Subcutaneous abdominal adipose tissue (tissue), 5 donors: Measurements from ENCODE around the gene PLA2G15.

ENCODE experiments used
- H3K27ac ChIP-seq: one replicate; pipeline ENCODE4 v1.7.0; 2013; ENCODE audit warnings: low read depth, mild to moderate bottlenecking, inconsistent platforms, low read length, moderate library complexity
- H3K27me3 ChIP-seq, 5 donors: one replicate each; pipeline ENCODE4 v1.7.0; 2013; ENCODE audit warnings: low read length in 5 of 5, inconsistent platforms in 1 of 5; ENCODE audit not compliant: control insufficient read depth in 5 of 5, insufficient read depth in 4 of 5
- H3K36me3 ChIP-seq, 5 donors: one replicate each; pipeline ENCODE4 v1.7.0; 2013; ENCODE audit warnings: low read length in 5 of 5; ENCODE audit not compliant: control insufficient read depth in 5 of 5, insufficient read depth in 5 of 5
- H3K4me1 ChIP-seq, 5 donors: one replicate each; pipeline ENCODE4 v1.7.0; 2013; ENCODE audit warnings: low read length in 5 of 5, mild to moderate bottlenecking in 3 of 5, moderate library complexity in 1 of 5; ENCODE audit not compliant: control insufficient read depth in 5 of 5, insufficient read depth in 5 of 5
- H3K4me3 ChIP-seq, 5 donors: one replicate each; pipeline ENCODE4 v1.7.0; 2013; ENCODE audit warnings: low read length in 5 of 5, low read depth in 1 of 5
- H3K9ac ChIP-seq, 5 donors: one replicate each; pipeline ENCODE4 v1.7.0; 2013; ENCODE audit warnings: low read length in 5 of 5, mild to moderate bottlenecking in 4 of 5, moderate library complexity in 3 of 5
- H3K9me3 ChIP-seq, 5 donors: one replicate each; pipeline ENCODE4 v1.7.0; 2013; ENCODE audit warnings: low read length in 5 of 5; ENCODE audit not compliant: control insufficient read depth in 5 of 5
- donor health status: healthy.
- donor health status: healthy.
- donor health status: healthy.
- donor health status: healthy.
- donor health status: healthy.

PLA2G15 gene

DNA sequence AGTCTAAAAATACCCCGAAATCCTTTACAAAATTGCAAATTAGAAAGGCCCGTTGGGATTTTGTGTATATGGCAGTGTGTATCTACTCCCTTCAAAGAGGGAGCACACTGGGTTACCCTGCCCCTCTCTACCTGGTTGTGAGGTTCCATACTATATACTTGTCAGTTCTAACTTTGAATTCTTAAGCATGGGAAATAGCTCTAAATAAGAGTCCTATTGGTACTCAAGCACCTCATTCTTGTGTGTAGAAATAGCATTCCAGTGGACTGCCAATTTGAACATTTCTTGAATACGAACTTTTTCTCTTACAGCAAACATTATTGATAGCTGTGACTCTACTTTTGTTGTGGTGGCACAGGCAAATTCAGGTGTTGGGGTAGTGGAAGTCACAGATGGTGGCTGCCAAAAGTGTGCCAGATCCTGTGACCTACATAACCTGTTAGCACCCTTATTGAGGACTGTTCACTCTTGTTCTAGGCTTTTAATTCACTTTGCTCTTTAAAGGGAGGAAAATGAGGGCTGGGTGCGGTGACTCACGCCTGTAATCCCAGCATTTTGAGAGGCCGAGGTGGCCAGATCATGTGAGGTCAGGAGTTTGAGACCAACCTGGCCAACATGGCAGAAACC, 25.3 kb upstream of the PLA2G15 start:
- Histone ChIP-seq H3K9ac (no peak overlapping the region), H3K27me3 (no peaks in the 10 kb centered on the region), H3K4me3 (no peak overlapping the region), H3K9me3 (no peaks in the 10 kb centered on the region), H3K36me3 (peaks cover 0 to 19% (median 0%) of the 10 kb centered on the region in 5 donors), H3K27ac (no peak overlapping the region), H3K4me1 (peaks cover 0 to 7% (median 6%) of the 10 kb centered on the region in 5 donors)

DNA sequence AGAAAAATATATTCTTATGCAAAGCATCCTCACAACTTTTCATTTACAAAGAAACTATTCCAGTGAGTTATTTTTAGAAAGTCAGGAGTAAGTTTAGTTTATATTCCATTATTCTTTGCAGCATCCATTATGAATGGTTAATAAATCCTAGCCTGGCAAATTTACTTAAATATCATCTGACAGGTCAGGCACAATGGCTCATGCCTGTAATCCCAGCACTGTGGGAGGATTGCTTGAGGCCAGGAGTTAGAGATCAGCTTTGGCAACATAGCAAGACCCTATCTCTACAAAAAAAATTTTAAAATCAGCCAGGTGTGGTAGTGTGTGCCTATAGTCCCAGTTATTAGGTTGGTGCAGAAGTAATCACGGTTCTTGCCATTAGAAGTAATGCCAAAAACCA, 22.1 kb upstream of the PLA2G15 start:
- no peak overlapping the region for H3K27ac ChIP-seq
- H3K9me3 ChIP-seq, result no peaks in the 10 kb centered on the region
- no peak overlapping the region for H3K4me3 ChIP-seq
- H3K27me3 ChIP-seq, result no peaks in the 10 kb centered on the region
- H3K9ac ChIP-seq, result no peak overlapping the region
- peaks cover 0 to 6% (median 5%) of the 10 kb centered on the region in 5 donors for H3K4me1 ChIP-seq
- H3K36me3 ChIP-seq, result peaks cover 3 to 27% (median 9%) of the 10 kb centered on the region in 5 donors

DNA sequence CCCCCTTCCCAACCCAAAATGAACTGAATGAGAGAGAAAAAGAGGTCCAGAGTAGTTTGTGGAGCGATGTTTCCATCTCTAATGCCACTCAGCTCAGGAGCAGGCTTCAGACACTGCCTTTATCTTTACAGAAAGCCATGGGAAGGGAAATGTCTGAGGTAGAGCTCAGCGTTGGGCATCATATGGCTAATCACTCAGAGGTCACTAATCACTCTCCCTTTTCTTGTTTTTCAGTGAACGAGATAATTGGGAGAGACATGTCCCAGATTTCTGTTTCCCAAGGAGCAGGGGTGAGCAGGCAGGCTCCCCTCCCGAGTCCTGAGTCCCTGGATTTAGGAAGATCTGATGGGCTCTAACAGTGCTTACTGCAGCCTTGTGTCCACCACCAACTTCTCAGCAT, 19.1 kb upstream of the PLA2G15 start:
- Histone ChIP-seq H3K9me3 (no peaks in the 10 kb centered on the region), H3K36me3 (peaks cover 3 to 31% (median 15%) of the 10 kb centered on the region in 5 donors), H3K27me3 (no peaks in the 10 kb centered on the region), H3K4me1 (peaks cover 0 to 15% (median 11%) of the 10 kb centered on the region in 5 donors), H3K9ac (no peak overlapping the region), H3K4me3 (no peak overlapping the region), H3K27ac (no peak overlapping the region)

DNA sequence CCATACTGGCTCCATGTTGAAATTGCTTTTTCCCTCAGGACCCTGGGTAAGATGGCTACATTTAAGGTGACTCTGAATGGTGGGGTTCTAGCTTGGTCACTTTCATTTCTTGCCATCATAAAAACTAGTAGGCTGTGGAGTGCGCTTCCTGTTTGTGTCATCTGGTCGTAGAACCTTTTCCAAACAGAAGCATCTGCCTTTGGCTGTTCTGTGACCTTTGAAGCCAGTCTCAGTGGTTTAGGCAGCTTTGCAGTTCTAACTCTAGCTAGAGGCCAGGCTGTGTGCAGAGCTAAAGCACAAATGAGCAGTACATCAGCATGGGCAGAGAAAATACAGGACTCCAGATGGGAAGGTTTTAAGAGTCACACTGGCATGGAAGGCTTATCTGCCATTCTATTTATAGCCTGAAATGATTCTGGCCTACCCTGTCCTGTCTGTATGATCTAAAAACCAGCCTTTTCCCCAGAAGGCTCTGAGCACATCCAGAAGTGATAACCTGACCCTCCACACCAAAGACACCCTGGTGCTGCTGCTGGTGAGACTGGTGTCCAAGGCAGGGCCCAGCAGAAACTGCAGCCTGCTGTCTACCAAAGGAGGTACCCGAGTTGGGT, 17.9 kb upstream of the PLA2G15 start:
- Histone ChIP-seq H3K4me1 (peaks cover 0 to 15% (median 11%) of the 10 kb centered on the region in 5 donors), H3K36me3 (peaks cover 3 to 35% (median 12%) of the 10 kb centered on the region in 5 donors), H3K4me3 (no peak overlapping the region), H3K9me3 (no peaks in the 10 kb centered on the region), H3K27ac (no peak overlapping the region), H3K9ac (peak overlapping the region in 1 of 5 donors; percentile 13), H3K27me3 (no peaks in the 10 kb centered on the region)

DNA sequence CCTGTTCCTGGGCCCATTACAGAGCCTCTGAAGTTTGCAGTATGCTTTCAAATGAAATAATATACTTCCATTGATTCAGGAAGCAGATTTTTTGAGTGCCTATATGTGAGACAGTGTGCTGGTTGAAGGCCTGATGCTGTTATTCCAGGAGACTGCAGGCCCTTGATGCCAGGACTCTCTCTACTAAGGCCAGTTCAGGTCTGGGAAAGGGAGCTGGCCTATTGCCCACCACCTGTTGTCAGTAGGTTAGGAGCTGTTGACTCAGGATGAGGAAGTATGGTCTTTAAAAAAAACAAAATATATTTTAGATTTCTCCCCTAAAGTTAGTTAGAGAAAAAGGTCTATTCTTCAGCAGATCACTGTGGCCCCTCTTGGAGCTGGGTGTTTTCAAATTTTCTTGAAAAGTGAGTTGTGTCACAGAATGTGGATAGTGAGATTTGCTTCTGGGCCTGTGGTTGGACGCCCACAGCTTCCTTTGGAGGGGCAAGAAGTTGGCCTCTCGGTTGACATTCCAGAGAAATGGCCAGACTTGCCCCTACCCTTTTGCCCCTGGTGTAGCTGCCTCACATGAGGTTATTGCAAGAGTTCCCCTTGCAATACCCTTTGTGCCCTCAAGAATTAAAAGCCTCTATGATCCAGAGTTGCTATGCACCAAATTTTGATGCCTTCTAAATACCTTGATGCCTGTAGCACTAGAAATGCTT, 17.2 kb upstream of the PLA2G15 start:
- H3K27ac ChIP-seq, result no peak overlapping the region
- no peak overlapping the region for H3K4me3 ChIP-seq
- H3K27me3 ChIP-seq, result no peaks in the 10 kb centered on the region
- peaks cover 0 to 15% (median 11%) of the 10 kb centered on the region in 5 donors for H3K4me1 ChIP-seq
- H3K9me3 ChIP-seq, result no peaks in the 10 kb centered on the region
- no peak overlapping the region for H3K9ac ChIP-seq
- peaks cover 3 to 36% (median 12%) of the 10 kb centered on the region in 5 donors for H3K36me3 ChIP-seq

DNA sequence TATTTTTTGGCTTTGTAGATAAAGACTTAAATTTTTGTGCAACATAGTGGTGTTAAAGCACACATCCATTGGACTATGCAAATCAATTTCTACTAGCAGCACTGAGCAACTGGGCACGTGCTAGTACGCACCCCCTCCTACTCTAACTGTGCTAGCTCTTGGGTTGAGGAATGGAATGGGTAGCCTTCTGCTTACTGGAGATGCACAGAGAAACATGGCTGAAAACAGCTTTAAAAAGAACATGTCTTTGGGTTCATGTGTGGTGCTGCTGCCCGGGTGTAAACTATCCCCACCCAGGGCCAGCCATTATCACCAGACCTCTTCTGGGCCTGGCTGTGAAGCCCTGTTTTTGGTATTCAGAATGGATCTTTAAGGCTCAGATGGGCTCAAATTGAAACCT, 16.5 kb upstream of the PLA2G15 start:
- Histone ChIP-seq H3K4me3 (no peak overlapping the region), H3K4me1 (peaks cover 0 to 15% (median 11%) of the 10 kb centered on the region in 5 donors), H3K27me3 (no peaks in the 10 kb centered on the region), H3K27ac (no peak overlapping the region), H3K9ac (peak overlapping the region in 1 of 5 donors; percentile 28), H3K9me3 (no peaks in the 10 kb centered on the region), H3K36me3 (peaks cover 3 to 36% (median 12%) of the 10 kb centered on the region in 5 donors)

DNA sequence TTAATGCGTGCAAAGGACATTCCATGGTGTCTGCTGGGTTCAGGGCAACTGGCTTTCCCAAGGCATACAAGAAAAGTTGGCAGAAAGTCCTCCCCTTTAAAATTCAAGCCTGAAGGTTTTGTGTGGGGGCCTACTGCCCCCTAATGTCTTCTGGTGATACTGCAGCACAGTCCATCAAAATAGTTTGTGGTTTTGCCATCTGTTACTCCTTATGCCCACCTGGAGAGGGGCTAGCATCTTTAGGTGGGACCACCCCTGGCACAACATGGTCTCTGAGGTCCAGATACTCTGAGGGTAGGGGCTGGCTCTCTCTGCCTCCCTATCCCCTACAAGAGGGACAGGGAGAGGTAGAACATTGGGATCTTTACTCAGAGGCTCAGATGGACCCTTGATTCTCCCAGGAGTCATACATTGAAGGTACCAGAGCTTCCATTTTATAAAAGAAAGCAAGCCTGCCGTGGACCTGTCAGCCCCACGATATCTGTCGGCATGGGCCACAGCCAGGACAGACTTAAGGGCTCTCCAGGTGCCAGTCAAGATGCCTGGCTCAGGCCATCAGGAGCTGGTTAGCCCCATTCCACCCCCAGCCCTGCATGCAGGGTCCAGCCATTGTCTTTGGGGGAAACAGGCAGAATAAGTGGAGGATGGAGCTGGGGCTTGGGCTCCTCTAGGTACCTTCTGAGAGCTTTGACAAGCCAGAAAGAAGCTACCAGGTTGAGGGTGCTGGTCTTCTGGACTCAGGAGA, 15.6 kb upstream of the PLA2G15 start:
- H3K4me3 ChIP-seq, result no peak overlapping the region
- peaks cover 0 to 23% (median 18%) of the 10 kb centered on the region in 5 donors for H3K4me1 ChIP-seq
- H3K27me3 ChIP-seq, result no peaks in the 10 kb centered on the region
- no peaks in the 10 kb centered on the region for H3K9me3 ChIP-seq
- no peak overlapping the region for H3K9ac ChIP-seq
- H3K27ac ChIP-seq, result no peak overlapping the region
- H3K36me3 ChIP-seq, result peaks cover 3 to 36% (median 12%) of the 10 kb centered on the region in 5 donors

DNA sequence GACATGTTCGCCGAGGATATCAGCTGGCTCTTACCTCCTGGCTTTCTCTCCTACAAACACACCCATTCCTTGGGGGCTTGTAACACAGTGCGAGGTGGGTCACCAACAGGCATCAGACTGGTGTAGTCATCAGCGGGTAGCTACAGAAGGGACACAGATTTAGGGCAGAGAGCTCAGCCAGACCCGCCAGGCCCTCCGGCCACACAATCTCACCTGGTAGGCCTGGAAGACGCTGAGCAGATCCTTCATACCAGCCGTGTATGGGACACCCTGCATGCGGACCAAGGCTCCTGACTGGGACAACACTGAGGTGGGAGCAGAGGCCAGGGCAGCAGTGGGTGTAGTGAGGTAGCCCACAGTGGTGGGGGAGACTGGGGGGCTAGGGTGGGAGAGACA, 15.0 kb upstream of the PLA2G15 start:
- Histone ChIP-seq H3K4me1 (peaks cover 0 to 29% (median 24%) of the 10 kb centered on the region in 5 donors), H3K27me3 (no peaks in the 10 kb centered on the region), H3K4me3 (no peak overlapping the region), H3K9ac (no peak overlapping the region), H3K9me3 (no peaks in the 10 kb centered on the region), H3K27ac (no peak overlapping the region), H3K36me3 (peaks cover 3 to 36% (median 12%) of the 10 kb centered on the region in 5 donors)

DNA sequence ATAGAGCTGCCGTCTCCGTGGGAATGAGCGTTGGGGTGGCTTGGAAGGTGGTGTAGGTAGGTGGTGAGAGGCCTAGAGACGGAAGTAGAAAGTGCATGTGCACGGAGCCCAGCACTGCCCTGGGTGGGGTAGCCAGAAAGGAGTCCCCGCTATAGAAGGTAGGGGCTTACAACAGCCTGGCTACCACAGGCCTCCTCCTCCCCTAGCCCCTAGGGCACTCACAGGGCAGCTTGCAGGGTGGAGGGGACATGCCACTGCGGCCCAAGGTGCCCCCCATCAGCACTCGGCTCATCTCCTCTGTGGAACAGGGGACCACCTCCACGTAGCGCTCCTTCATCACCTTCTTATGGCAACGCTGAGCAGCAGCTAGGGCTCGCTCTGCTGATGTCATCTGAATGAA, 14.2 kb upstream of the PLA2G15 start:
- peaks cover 1 to 36% (median 12%) of the 10 kb centered on the region in 5 donors for H3K36me3 ChIP-seq
- H3K4me3 ChIP-seq, result no peak overlapping the region
- H3K4me1 ChIP-seq, result peaks cover 0 to 35% (median 31%) of the 10 kb centered on the region in 5 donors
- H3K9ac ChIP-seq, result no peak overlapping the region
- no peak overlapping the region for H3K27ac ChIP-seq
- H3K27me3 ChIP-seq, result no peaks in the 10 kb centered on the region
- H3K9me3 ChIP-seq, result no peaks in the 10 kb centered on the region
